ENCODE data around the gene SPATA25. TPM values are rescaled to one million over a fixed set of nuclear protein-coding genes. Genes with fewer than 3 reads are reported as not detected.

SPATA25 gene
- total and polyA plus RNA-seq, 9 donors, result 4.1 to 9.3 (median 5.3) TPM

DNA sequence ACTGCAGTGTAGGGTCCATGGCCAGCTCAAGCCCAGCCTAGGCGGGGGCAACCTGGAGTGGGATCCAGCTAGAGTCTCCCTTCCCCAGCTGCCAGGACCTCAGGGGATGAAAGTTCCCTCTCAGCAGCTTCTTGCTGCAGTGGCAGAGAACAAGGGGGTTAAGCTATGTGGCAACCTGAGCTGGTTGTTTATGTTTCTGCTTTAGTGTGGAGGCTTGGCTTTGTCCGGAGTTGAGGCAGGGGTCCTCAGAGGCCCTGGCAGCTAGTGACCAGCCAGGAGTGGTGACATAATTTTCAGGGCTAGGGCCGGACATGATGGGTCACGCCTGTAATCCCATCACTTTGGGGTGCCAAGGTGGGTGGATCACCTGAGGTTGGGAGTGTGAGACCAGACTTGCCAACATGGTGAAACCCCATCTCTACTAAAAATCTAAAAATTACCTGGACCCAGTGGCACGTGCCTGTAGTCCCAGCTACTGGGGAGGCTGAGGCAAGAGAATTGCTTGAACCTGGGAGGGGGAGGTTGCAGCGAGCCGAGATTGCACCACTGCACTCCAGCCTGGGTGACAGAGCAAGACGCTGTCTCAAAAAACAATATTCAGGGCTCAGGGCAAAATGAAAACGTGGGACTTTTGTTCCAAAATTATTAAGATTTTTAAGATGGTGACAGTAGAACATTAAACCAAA lies 38.5 kb upstream of the SPATA25 start:
- 59% methylated on average over 4 of the region's 9 CpGs for WGBS (ENCODE audit: insufficient coverage)
- Histone ChIP-seq H3K4me3 (ENCODE audit: low read length) (no peak overlapping the region), H3K4me1 (ENCODE audit: control insufficient read depth, insufficient read depth, low read length) (peaks cover 21% of the 10 kb centered on the region), H3K9me3 (replicated peaks; ENCODE audit: control insufficient read depth, low read depth, low read length) (no peaks in the 10 kb centered on the region), H3K27me3 (ENCODE audit: control insufficient read depth, insufficient read depth, low read length) (no peaks in the 10 kb centered on the region), H3K36me3 (ENCODE audit: control insufficient read depth, insufficient read depth, low read length) (no peaks in the 10 kb centered on the region), H3K27ac (ENCODE audit: low read length) (no peak overlapping the region)
- no peak for DNase-seq

GRCh38 chr20:45924391-45925261 lies 37.2 kb upstream of the SPATA25 start:
- DNase-seq, result peak; percentile 88
- WGBS (ENCODE audit: insufficient coverage), result 71% methylated on average over 13 of the region's 21 CpGs
- no peaks in the 10 kb centered on the region for H3K9me3 ChIP-seq (replicated peaks; ENCODE audit: control insufficient read depth, low read depth, low read length)
- peak overlapping the region; percentile 63 for H3K27ac ChIP-seq (ENCODE audit: low read length)
- H3K36me3 ChIP-seq (ENCODE audit: control insufficient read depth, insufficient read depth, low read length), result no peaks in the 10 kb centered on the region
- H3K27me3 ChIP-seq (ENCODE audit: control insufficient read depth, insufficient read depth, low read length), result no peaks in the 10 kb centered on the region
- H3K4me1 ChIP-seq (ENCODE audit: control insufficient read depth, insufficient read depth, low read length), result peaks cover 32% of the 10 kb centered on the region
- no peak overlapping the region for H3K4me3 ChIP-seq (ENCODE audit: low read length)

GRCh38 chr20:45921337-45922189 lies 34.1 kb upstream of the SPATA25 start:
- no peak overlapping the region for H3K27ac ChIP-seq (ENCODE audit: low read length)
- H3K27me3 ChIP-seq (ENCODE audit: control insufficient read depth, insufficient read depth, low read length), result no peaks in the 10 kb centered on the region
- H3K36me3 ChIP-seq (ENCODE audit: control insufficient read depth, insufficient read depth, low read length), result no peaks in the 10 kb centered on the region
- peaks cover 51% of the 10 kb centered on the region for H3K4me1 ChIP-seq (ENCODE audit: control insufficient read depth, insufficient read depth, low read length)
- H3K9me3 ChIP-seq (replicated peaks; ENCODE audit: control insufficient read depth, low read depth, low read length), result no peaks in the 10 kb centered on the region
- no peak overlapping the region for H3K4me3 ChIP-seq (ENCODE audit: low read length)
- no peak for DNase-seq
- 88% methylated on average over 3 of the region's 11 CpGs for WGBS (ENCODE audit: insufficient coverage)

- Histone ChIP-seq H3K9me3 (replicated peaks; ENCODE audit: control insufficient read depth, low read depth, low read length) (no peaks in the 10 kb centered on the region), H3K36me3 (ENCODE audit: control insufficient read depth, insufficient read depth, low read length) (no peaks in the 10 kb centered on the region), H3K4me1 (ENCODE audit: control insufficient read depth, insufficient read depth, low read length) (peaks cover 50% of the 10 kb centered on the region), H3K27ac (ENCODE audit: low read length) (peak overlapping the region; percentile 69), H3K4me3 (ENCODE audit: low read length) (no peak overlapping the region), H3K27me3 (ENCODE audit: control insufficient read depth, insufficient read depth, low read length) (no peaks in the 10 kb centered on the region)
- no peak for DNase-seq
- 77% methylated on average over 5 of the region's 9 CpGs for whole genome bisulfite sequencing (ENCODE audit: insufficient coverage)
These were observed 33.3 kb upstream of the SPATA25 start for GRCh38 chr20:45920462-45921336.

DNA sequence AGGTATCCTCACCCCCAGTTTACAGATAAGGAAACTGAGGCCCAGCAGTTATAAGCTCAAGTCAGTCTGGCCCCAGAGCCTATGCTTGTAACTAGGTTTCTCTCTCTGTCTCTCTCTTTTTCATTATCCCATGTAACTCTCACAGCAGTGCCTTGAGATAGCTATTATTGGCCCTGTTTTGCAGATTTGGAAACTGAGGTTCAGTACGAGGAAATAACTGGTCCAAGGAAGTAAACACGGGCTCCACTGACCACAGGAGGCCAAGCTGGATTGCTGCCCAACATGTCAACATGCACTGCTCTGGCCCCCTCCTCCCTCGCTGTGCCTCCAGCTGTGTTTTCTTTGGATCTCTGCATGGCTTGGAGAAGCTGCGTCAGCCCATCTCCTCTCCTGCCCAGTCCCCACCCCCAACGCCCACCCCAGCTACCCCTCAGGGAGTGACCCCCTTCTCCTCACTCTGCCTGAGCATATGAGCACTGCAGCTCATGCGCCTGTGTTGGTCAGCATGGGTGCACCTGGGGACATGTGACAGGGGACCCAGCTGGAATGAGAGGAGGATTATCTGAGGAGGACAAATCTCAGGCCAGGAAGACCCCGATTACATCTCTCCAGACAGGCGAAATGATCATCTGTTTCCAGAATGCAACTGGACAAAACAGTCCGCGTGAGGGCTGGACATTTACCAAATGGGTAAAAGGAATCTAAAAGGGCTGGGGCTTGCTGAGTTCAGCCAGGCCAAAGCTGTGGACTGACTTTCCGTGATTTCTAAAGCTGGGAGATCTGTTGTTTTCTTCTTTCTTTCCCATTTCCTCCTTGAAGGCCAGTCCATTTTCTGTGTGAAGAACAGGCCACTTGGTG lies 32.3 kb upstream of the SPATA25 start:
- Histone ChIP-seq H3K27ac (ENCODE audit: low read length) (peak overlapping the region; percentile 69), H3K4me1 (ENCODE audit: control insufficient read depth, insufficient read depth, low read length) (peaks cover 41% of the 10 kb centered on the region)

GRCh38 chr20:45918779-45919537 lies 31.5 kb upstream of the SPATA25 start:
- 84% methylated on average over 4 of the region's 12 CpGs for WGBS (ENCODE audit: insufficient coverage)
- Histone ChIP-seq H3K27me3 (ENCODE audit: control insufficient read depth, insufficient read depth, low read length) (no peaks in the 10 kb centered on the region), H3K27ac (ENCODE audit: low read length) (peak overlapping the region; percentile 80), H3K4me3 (ENCODE audit: low read length) (no peak overlapping the region), H3K9me3 (replicated peaks; ENCODE audit: control insufficient read depth, low read depth, low read length) (no peaks in the 10 kb centered on the region), H3K36me3 (ENCODE audit: control insufficient read depth, insufficient read depth, low read length) (no peaks in the 10 kb centered on the region), H3K4me1 (ENCODE audit: control insufficient read depth, insufficient read depth, low read length) (peaks cover 33% of the 10 kb centered on the region)
- no peak for DNase-seq

More for the DNA sequence above, 32.3 kb upstream of the SPATA25 start:
- H3K36me3 ChIP-seq (ENCODE audit: control insufficient read depth, insufficient read depth, low read length), result no peaks in the 10 kb centered on the region
- WGBS (ENCODE audit: insufficient coverage), result 3% methylated on average over 5 of the region's 11 CpGs
- DNase-seq, result peak; percentile 91
- no peaks in the 10 kb centered on the region for H3K9me3 ChIP-seq (replicated peaks; ENCODE audit: control insufficient read depth, low read depth, low read length)
- no peaks in the 10 kb centered on the region for H3K27me3 ChIP-seq (ENCODE audit: control insufficient read depth, insufficient read depth, low read length)
- no peak overlapping the region for H3K4me3 ChIP-seq (ENCODE audit: low read length)

GRCh38 chr20:45918182-45918737 lies 30.8 kb upstream of the SPATA25 start:
- peaks cover 32% of the 10 kb centered on the region for H3K4me1 ChIP-seq (ENCODE audit: control insufficient read depth, insufficient read depth, low read length)
- peak; percentile 74 for DNase-seq
- no peaks in the 10 kb centered on the region for H3K36me3 ChIP-seq (ENCODE audit: control insufficient read depth, insufficient read depth, low read length)
- peak overlapping the region; percentile 80 for H3K27ac ChIP-seq (ENCODE audit: low read length)
- H3K27me3 ChIP-seq (ENCODE audit: control insufficient read depth, insufficient read depth, low read length), result no peaks in the 10 kb centered on the region
- no peak overlapping the region for H3K4me3 ChIP-seq (ENCODE audit: low read length)
- no peaks in the 10 kb centered on the region for H3K9me3 ChIP-seq (replicated peaks; ENCODE audit: control insufficient read depth, low read depth, low read length)
- WGBS (ENCODE audit: insufficient coverage), result 0% methylated on average over 2 of the region's 5 CpGs

DNA sequence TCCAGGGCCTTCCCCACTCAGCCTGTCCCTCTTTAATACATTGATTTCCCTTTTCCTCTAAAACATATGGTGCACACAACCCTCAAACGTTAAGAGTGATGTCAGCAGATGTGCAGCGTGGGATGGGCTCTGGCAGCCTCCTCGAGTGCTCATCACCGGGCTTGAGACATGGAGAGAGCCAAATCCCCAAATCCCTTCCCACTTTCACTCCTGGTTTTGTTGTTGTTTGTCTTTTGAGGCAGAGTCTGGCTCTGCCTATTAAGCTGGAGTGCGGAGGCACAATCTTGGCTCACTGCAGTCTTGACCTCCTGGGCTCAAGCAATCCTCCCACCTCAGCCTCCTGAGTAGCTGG lies 30.3 kb upstream of the SPATA25 start:
- H3K9me3 ChIP-seq (replicated peaks; ENCODE audit: control insufficient read depth, low read depth, low read length), result no peaks in the 10 kb centered on the region
- peaks cover under 1% of the 10 kb centered on the region for H3K27me3 ChIP-seq (ENCODE audit: control insufficient read depth, insufficient read depth, low read length)
- peak; percentile 91 for DNase-seq
- no peaks in the 10 kb centered on the region for H3K36me3 ChIP-seq (ENCODE audit: control insufficient read depth, insufficient read depth, low read length)
- H3K4me3 ChIP-seq (ENCODE audit: low read length), result no peak overlapping the region
- H3K4me1 ChIP-seq (ENCODE audit: control insufficient read depth, insufficient read depth, low read length), result peaks cover 32% of the 10 kb centered on the region
- H3K27ac ChIP-seq (ENCODE audit: low read length), result peak overlapping the region; percentile 80
- WGBS (ENCODE audit: insufficient coverage), result 20% methylated on average over 2 of the region's 5 CpGs
